ENCODE measurements around the gene NCKAP5L.

Gene NCKAP5L

DNA sequence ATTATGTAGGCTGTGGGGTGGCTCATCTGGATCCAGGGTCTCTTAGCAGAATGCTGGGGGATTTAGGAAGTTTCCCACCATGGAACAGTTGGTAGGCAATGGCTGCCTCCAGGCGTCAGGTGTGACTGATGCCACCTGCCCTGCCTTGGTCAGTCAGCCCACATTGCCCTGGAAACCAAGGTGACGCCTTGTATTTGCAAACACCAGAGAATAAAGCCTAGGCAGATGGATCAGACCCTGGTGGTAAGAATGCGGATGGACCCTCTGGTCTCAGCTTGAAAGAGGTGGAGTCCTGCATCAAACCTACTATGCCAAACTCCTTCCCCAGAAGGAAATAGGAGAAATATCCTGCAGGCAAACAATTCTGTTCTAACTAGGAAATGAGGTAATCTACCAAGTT lies 38.2 kb downstream of the NCKAP5L start:
- TF ChIP-seq FOXP2 (optimal IDR thresholded peaks at IDR 0.05; ENCODE audit: borderline replicate concordance, extremely low read depth, extremely low read length, insufficient read depth) (no peak), TAF1 (IDR thresholded peaks at IDR 0.05; ENCODE audit: borderline replicate concordance, insufficient read depth, low read length) (no peak), POLR2AphosphoS5 (IDR thresholded peaks at IDR 0.05; ENCODE audit: low read depth, low read length) (no peak), SIN3A (IDR thresholded peaks at IDR 0.05; ENCODE audit: borderline replicate concordance, insufficient read depth, low read length) (no peak)
- TF ChIP-seq, protein P1, sequence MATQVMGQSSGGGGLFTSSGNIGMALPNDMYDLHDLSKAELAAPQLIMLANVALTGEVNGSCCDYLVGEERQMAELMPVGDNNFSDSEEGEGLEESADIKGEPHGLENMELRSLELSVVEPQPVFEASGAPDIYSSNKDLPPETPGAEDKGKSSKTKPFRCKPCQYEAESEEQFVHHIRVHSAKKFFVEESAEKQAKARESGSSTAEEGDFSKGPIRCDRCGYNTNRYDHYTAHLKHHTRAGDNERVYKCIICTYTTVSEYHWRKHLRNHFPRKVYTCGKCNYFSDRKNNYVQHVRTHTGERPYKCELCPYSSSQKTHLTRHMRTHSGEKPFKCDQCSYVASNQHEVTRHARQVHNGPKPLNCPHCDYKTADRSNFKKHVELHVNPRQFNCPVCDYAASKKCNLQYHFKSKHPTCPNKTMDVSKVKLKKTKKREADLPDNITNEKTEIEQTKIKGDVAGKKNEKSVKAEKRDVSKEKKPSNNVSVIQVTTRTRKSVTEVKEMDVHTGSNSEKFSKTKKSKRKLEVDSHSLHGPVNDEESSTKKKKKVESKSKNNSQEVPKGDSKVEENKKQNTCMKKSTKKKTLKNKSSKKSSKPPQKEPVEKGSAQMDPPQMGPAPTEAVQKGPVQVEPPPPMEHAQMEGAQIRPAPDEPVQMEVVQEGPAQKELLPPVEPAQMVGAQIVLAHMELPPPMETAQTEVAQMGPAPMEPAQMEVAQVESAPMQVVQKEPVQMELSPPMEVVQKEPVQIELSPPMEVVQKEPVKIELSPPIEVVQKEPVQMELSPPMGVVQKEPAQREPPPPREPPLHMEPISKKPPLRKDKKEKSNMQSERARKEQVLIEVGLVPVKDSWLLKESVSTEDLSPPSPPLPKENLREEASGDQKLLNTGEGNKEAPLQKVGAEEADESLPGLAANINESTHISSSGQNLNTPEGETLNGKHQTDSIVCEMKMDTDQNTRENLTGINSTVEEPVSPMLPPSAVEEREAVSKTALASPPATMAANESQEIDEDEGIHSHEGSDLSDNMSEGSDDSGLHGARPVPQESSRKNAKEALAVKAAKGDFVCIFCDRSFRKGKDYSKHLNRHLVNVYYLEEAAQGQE (IDR thresholded peaks at IDR 0.05; ENCODE audit: insufficient read depth in 1 of 2, low read depth in 2 of 2, low read length in 2 of 2): no peak

DNA sequence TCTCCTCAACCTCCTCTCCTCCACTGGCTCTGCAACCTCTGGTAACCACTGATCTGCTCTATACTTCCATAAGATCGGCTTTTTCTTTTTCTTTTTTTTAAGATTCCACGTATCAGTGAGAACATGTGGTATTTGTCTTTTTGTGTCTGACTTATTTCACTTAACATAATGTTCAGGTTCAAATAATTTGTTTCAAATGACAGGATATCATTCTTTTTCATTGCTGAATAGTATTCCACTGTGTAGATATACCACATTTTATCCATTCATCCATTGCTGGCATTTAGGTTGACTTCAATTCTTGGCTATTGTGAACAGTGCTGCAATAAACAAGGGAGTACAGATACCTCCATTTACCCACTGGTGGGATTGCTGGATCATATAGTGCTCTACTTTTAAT lies 40.5 kb downstream of the NCKAP5L start:
- no peak for TF ChIP-seq TAF1 (IDR thresholded peaks at IDR 0.05; ENCODE audit: borderline replicate concordance, insufficient read depth, low read length)

DNA sequence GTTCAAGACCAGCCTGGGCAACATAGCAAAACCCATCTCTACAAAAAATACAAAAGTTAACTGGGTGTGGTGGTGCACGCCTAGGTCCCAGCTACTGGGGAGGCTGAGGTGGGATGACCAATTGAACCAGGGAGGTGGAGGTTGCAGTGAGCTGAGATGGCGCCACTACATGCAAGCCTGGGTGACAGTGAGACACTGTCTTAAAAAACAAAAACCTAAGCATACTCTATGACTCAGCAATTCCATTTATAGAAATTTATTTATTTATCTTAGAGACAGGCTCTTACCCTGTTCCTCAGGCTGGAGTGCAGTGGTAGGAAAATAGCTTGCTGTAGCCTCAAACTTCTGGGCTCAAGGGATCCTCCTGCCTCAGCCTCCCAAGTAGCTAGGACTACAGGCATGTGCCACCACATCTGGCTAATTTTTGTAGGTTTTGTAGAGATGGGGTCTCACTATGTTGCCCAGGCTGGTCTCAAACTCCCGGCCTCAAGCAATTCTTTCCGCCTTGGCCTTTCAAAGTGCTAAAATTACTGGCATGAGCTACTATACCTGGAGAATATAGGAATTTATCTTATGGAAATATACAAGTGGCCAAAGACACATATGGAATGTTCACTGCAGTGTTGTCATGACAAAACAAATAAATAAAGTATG lies 43.3 kb downstream of the NCKAP5L start:
- no peak for TF ChIP-seq POLR2AphosphoS5 (IDR thresholded peaks at IDR 0.05; ENCODE audit: low read depth, low read length)
- TF ChIP-seq SIN3A (IDR thresholded peaks at IDR 0.05; ENCODE audit: borderline replicate concordance, insufficient read depth, low read length): no peak

DNA sequence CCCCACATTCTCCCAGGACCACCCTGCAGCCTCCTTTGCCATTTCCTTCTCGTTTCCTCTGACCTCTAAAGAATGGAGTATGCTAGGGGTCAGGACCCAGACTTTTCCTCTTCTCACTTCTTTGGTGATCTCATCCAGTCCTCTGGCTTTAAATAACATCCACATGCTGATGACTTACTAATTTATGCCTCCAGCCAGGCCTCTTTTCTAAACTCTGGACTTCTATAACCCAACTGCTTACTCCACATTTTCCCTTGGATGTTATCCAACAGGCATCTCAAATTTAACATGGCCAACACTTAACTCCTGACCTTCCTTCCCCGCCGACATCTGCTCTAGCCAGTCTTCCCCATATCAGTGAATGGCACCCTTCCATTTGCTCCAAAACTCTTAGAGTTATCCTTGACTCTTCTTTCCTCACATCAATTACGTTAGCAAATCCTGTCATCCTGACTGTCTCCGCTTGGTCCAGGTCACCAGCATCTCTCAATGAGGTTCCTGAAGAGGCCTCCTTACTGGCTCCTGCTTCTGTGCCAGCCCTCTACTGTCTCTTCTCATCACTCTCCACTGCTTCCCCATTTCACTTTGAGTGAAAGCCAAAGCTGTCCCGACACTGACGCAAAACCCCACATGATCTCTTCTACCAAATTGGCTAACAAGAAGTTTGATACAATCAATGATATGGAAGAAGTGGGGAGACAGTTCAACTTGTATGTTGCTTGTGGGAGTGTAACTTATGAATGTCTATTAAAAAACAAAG lies 44.1 kb downstream of the NCKAP5L start:
- TF ChIP-seq, protein P1 (IDR thresholded peaks at IDR 0.05; ENCODE audit: insufficient read depth in 1 of 2, low read depth in 2 of 2, low read length in 2 of 2): no peak
- TF ChIP-seq POLR2AphosphoS5 (IDR thresholded peaks at IDR 0.05; ENCODE audit: low read depth, low read length): no peak
- no peak for TF ChIP-seq TAF1 (IDR thresholded peaks at IDR 0.05; ENCODE audit: borderline replicate concordance, insufficient read depth, low read length)
- TF ChIP-seq FOXP2 (optimal IDR thresholded peaks at IDR 0.05; ENCODE audit: borderline replicate concordance, extremely low read depth, extremely low read length, insufficient read depth): no peak
- no peak for TF ChIP-seq SIN3A (IDR thresholded peaks at IDR 0.05; ENCODE audit: borderline replicate concordance, insufficient read depth, low read length)

DNA sequence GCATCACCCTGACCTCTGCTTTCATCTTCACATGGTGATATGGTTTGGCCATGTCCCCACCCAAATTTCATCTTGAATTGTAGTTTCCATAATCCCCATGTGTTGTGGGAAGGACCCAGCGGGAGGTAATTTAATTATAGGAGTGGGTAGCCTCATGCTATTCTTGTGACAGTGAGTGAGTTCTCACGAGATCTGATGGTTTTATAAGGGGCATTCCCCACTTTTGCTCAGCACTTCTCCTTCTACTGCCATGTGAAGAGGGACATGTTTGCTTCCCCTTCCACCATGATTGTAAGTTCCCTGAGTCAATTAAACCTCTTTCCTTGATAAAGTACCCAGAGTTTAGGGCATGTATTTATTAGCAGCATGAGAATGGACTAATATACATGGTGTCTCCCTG lies 48.6 kb downstream of the NCKAP5L start:
- TF ChIP-seq TAF1 (IDR thresholded peaks at IDR 0.05; ENCODE audit: borderline replicate concordance, insufficient read depth, low read length) (no peak), POLR2AphosphoS5 (IDR thresholded peaks at IDR 0.05; ENCODE audit: low read depth, low read length) (no peak), FOXP2 (optimal IDR thresholded peaks at IDR 0.05; ENCODE audit: borderline replicate concordance, extremely low read depth, extremely low read length, insufficient read depth) (no peak), SIN3A (IDR thresholded peaks at IDR 0.05; ENCODE audit: borderline replicate concordance, insufficient read depth, low read length) (no peak)
- TF ChIP-seq, protein P1 (IDR thresholded peaks at IDR 0.05; ENCODE audit: insufficient read depth in 1 of 2, low read depth in 2 of 2, low read length in 2 of 2): no peak
